Heart left ventricle (tissue), 16 donors: ENCODE data around the gene SLC35A2. TPM values are rescaled to one million over a fixed set of nuclear protein-coding genes. Genes with fewer than 3 reads are reported as not detected.
A peak's percentile ranks its signal among the peaks of the same experiment; 100 is the strongest.

Source experiments
- ATAC-seq, 4 donors: fragments of 200-7000 bp; cut with Tn5 transposase; one replicate each; pipeline ENCODE4 v1.9.1; 2020 to 2022; ENCODE audit warnings: moderate library complexity in 4 of 4, mild to moderate bottlenecking in 3 of 4, moderate number of reproducible peaks in 1 of 4
- DNase-seq, 5 donors: peaks; one replicate each; pipeline ENCODE4 v3.0.0-alpha.2; 2020
- H3K27ac ChIP-seq, 12 donors: fragments of 200-600 bp; sonication (generic) in 4 of 12; one replicate each; pipeline versions ENCODE4 v1.5.0 to v1.8.0; 2016 to 2022; ENCODE audit warnings: mild to moderate bottlenecking in 2 of 12
- H3K27me3 ChIP-seq, 9 donors: fragments of 200-600 bp; sonication (generic) in 2 of 9; one replicate each; pipeline versions ENCODE4 v1.5.1 to v1.8.0; 2016 to 2022; ENCODE audit warnings: mild to moderate bottlenecking in 3 of 9
- H3K36me3 ChIP-seq, 9 donors: fragments of 200-600 bp; sonication (generic) in 2 of 9; one replicate each; pipeline versions ENCODE4 v1.5.0 to v1.8.0; 2018 to 2022; ENCODE audit warnings: mild to moderate bottlenecking in 2 of 9
- H3K4me1 ChIP-seq, 12 donors: fragments of 200-600 bp; sonication (generic) in 4 of 12; one replicate each; pipeline versions ENCODE4 v1.5.0 to v1.8.0; 2016 to 2022; ENCODE audit warnings: mild to moderate bottlenecking in 3 of 12
- H3K4me3 ChIP-seq, 12 donors: fragments of 200-600 bp; sonication (generic) in 4 of 12; one replicate each; pipeline versions ENCODE4 v1.5.0 to v1.8.0; 2017 to 2022; ENCODE audit warnings: mild to moderate bottlenecking in 9 of 12, moderate library complexity in 4 of 12
- H3K9me3 ChIP-seq, 12 donors: fragments of 200-600 bp; sonication (generic) in 4 of 12; one replicate each; pipeline versions ENCODE4 v1.5.0 to v1.8.0; 2016 to 2022; ENCODE audit warnings: mild to moderate bottlenecking in 1 of 12
- POLR2A ChIP-seq, 2 donors: fragments of 450-650 bp; IDR thresholded peaks; one replicate each; pipeline ENCODE4 v1.6.1; 2017; ENCODE audit warnings: antibody characterized with exemption in 2 of 2, mild to moderate bottlenecking in 2 of 2, moderate library complexity in 2 of 2
- WGBS, 4 donors: extraction: QIAGEN DNeasy Blood & Tissue Kit in 2 of 4; methylation state at CpG; one replicate each; pipeline versions ENCODE4 v1.1.5 to v1.1.7; 2013 to 2018; 5-methylcytosine and 5-hydroxymethylcytosine counted together
- intact Hi-C, 10 donors: fragments of 100-400 bp; cut with DNase I; formaldehyde crosslinking; loops; one replicate each; pipeline versions ENCODE4 v1.11.1 to v1.14.2; 2022
- long read RNA-seq, 3 donors: library from polyadenylated mRNA; unstranded; transcript quantifications; one replicate each; pipeline ENCODE4 v2.0.0, GENCODE V29; 2020 to 2021
- polyA plus RNA-seq, 2 donors: library from polyadenylated mRNA; stranded (reverse); fragments of 200-250 nt; gene quantifications; one replicate each; pipeline ENCODE4 v1.2.3, GENCODE V29; 2013
- total RNA-seq, 9 donors: library from RNA; depleted of rRNA in 2 of 9; stranded (reverse); fragments of >200 nt in 2 of 9; fragmentation: NEBNext Ultra II Directional in 3 of 9; extraction: Animal tissue kit (Norgen Biotek cat#: 25700) in 3 of 9; gene quantifications; one replicate each; pipeline versions ENCODE4 v1.1.0 to v1.2.4, GENCODE V29; 2016 to 2023
- TF ChIP-seq, protein P1 (sequence below), 12 donors: fragments of 200-600 bp; sonication (generic) in 4 of 12; IDR thresholded peaks; one replicate each; pipeline versions ENCODE4 v1.5.0 to v1.8.0; 2018 to 2022; ENCODE audit warnings: antibody characterized with exemption in 12 of 12, mild to moderate bottlenecking in 5 of 12
- donor health status: ischemic (EF 13 %, LVEDD 7.1; RV severe dilation, severe dysfunction).
- donor health status: healthy with polysubstance abuse.
- donor health status: DM: no; HTN: yes; CAD: no.
- donor health status: DM: no; HTN: no; CAD: no.
- donor health status: ischemic (EF 25% LVEDD 6.9; RV normal size, moderate dysfunction).
- donor health status: ischemic (EF 25% LVEDD 5.7; RV mildly dilated, moderate dysfunction).
- donor health status: healthy.
- donor health status: DM: yes; HTN: yes; CAD: no.
- donor health status: ischemic (EF 35%, LVEDD 5.7; RV mildly dilated, moderate dysfunction).
- donor health status: nonischemic (EF 11% LVEDD 7.7; RV severe dilation, severe dysfunction).
- donor health status: DM: yes; HTN: yes; CAD: no.
- donor health status: PGD.
- donor health status: ischemic (EF 29% LVEDD 5.4; RV normal size, mild dysfunction).
- donor health status: nonischemic (EF 23%, LVEDD 6.1; RV moderate dilation, normal function).

Gene SLC35A2
- total RNA-seq, result 10 to 100 TPM; 10.5 to 23.3 (median 14.4) TPM
- 10 to 100 TPM in 1 of 2 donors, 1 to 10 TPM in 1; 6.1 to 28.5 TPM for polyA plus RNA-seq
- long read RNA-seq, donor 1, transcript SLC35A2-204 (4 exons, 3,047 nt), result major isoform, 6 of 12 reads
- long read RNA-seq, donor 1, partial matches to known transcripts, result 6 of 12 reads
- long read RNA-seq, donor 1, other reads (novel, unspliced or antisense), result 0 of 12 reads
- long read RNA-seq, donor 2, transcript SLC35A2-204 (4 exons, 3,047 nt), result major isoform, 10 of 32 reads
- long read RNA-seq, donor 2, partial matches to known transcripts, result 11 of 32 reads
- long read RNA-seq, donor 2, other reads (novel, unspliced or antisense), result 3 of 32 reads
- long read RNA-seq, donor 3, transcript SLC35A2-204 (4 exons, 3,047 nt), result major isoform, 5 of 11 reads
- long read RNA-seq, donor 3, partial matches to known transcripts, result 2 of 11 reads
- long read RNA-seq, donor 3, other reads (novel, unspliced or antisense), result 3 of 11 reads

DNA sequence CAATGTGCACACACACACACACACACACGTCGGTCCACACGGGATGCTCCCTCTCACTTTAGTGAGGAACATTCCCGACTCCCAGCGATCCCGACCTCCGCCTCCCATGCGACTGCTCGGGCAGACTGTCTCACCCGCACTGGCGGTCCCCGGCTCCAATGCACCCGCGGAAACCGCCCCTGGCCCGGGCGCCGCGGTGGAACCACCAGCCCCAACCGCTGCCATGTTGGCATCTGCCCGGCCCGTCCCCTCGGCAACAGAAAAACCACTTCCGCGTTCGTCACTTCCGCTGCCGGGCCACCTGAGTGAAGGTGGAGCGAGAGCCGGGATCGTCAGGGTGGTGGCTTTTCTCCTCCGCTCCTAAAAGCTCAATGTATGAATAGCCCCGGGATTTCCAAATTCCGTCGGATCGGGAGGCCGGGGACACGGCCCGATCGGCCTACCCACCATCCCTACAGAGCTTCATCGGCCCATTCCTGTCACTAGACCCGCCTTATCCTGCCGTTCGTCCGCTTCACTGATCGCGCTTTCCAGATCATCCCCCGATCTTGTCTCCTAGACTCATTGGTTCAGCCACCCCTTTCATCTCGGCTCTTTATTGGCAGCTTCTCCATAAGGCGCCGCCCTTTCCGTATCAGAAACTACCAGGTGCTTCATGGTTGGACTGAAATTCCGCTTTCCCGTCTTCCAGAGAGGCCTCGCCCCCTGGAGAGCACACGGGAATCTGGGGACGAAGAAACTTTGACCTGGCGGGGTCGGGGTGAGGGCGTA, at the start of gene SLC35A2:
Gene SLC35A2, minus strand, starts transcription at position 235 of the 771 bp plus-strand sequence. Its CDS starts 10 bp downstream, at position 225.
- peak within 1 kb of the TSS in 11 of 12 donors; percentile 31 to 82 (median 76) for H3K27ac ChIP-seq
- peak in 1 of 2 donors; percentile 58 for TF ChIP-seq POLR2A (IDR thresholded peaks at IDR 0.05)
- TF ChIP-seq, protein P1, sequence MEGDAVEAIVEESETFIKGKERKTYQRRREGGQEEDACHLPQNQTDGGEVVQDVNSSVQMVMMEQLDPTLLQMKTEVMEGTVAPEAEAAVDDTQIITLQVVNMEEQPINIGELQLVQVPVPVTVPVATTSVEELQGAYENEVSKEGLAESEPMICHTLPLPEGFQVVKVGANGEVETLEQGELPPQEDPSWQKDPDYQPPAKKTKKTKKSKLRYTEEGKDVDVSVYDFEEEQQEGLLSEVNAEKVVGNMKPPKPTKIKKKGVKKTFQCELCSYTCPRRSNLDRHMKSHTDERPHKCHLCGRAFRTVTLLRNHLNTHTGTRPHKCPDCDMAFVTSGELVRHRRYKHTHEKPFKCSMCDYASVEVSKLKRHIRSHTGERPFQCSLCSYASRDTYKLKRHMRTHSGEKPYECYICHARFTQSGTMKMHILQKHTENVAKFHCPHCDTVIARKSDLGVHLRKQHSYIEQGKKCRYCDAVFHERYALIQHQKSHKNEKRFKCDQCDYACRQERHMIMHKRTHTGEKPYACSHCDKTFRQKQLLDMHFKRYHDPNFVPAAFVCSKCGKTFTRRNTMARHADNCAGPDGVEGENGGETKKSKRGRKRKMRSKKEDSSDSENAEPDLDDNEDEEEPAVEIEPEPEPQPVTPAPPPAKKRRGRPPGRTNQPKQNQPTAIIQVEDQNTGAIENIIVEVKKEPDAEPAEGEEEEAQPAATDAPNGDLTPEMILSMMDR (IDR thresholded peaks at IDR 0.05), result no peak
- H3K9me3 ChIP-seq, result peaks cover 0 to 7% (median 0%) of the 10 kb centered on the region in 12 donors
- no peaks in the 10 kb centered on the region for H3K27me3 ChIP-seq
- intact Hi-C loops, result loop anchor here in 1 of 10 donors (10.0 kb wide), 2 partner anchors 107 to 237 kb away; partner anchors contain the start of gene HDAC6
- DNase-seq, result peak; percentile 78 to 88 (median 84)
- peaks cover 0 to 21% (median 0%) of the 10 kb centered on the region in 9 donors for H3K36me3 ChIP-seq
- H3K4me3 ChIP-seq, result peak within 1 kb of the TSS; percentile 24 to 91 (median 70)
- H3K4me1 ChIP-seq, result peaks cover 0 to 12% (median 5%) of the 10 kb centered on the region in 12 donors
- 0 to 40% (median 20%) methylated on average over 55 to 60 of the region's 60 CpGs for WGBS, 4 donors
- peak; percentile 57 to 94 (median 89) for ATAC-seq

DNA sequence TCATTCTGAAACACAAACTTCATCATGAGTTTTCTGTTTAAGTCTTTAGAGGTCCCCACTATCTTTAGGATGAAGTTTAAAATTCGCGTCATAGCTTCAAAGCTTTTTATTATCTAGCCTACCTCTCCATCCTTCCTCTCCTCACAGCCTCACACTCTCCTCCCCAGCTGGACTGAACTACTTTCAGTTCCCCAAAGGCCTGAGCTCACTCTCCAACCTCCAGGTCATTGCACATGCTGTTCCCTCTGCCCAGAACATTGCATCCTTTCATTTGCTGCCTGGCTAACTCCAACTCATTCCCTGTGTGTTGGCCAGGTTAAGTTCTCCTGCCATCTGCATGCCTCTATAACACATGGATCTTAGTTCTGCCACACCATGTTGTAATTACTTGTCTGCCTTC, 48.8 kb upstream of the SLC35A2 start:
- no peak overlapping the region for H3K27ac ChIP-seq
- no peaks in the 10 kb centered on the region for H3K27me3 ChIP-seq
- WGBS, 4 donors, result 71 to 91% (median 80%) methylated on average over 2 of the region's 2 CpGs
- peaks cover 0 to 5% (median 0%) of the 10 kb centered on the region in 12 donors for H3K9me3 ChIP-seq
- no peak for ATAC-seq
- H3K4me3 ChIP-seq, result no peak overlapping the region
- no peak for TF ChIP-seq POLR2A (IDR thresholded peaks at IDR 0.05)
- TF ChIP-seq, protein P1 (IDR thresholded peaks at IDR 0.05), result no peak
- H3K36me3 ChIP-seq, result peaks cover 0 to 6% (median 0%) of the 10 kb centered on the region in 9 donors
- DNase-seq, result peak in 1 of 5 donors; percentile 20
- H3K4me1 ChIP-seq, result peaks cover 0 to 27% (median 11%) of the 10 kb centered on the region in 12 donors
- intact Hi-C loops, result no loop called here

DNA sequence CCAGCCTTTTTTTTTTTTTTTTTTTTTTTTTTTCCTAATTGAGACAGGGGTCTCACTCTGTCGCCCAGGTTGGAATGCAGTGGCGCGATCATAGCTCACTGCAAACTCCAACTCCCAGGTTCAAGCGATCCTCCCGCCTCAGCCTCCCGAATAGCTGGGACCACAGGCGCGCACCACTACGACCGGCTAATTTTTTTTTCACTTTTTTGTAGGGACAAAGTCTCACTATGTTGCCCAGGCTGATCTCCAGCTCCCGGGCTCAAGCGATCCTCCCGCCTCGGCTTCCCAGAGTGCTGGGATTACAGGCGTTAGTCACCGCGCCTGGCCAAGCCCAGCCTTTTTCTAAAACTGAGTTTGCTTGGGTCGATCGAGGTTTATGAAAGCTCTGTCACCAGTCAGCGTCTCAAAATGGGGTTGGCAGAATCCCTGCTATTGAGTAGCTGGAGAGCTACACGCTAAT, 47.2 kb upstream of the SLC35A2 start:
- peak in 3 of 5 donors; percentile 20 to 50 (median 45) for DNase-seq
- intact Hi-C loops, result loop anchor here in 5 of 10 donors (5.0 to 10.0 kb wide), 4 partner anchors 44 to 146 kb away; partner anchors contain the start of genes TFE3 (in 4 of the 5) and GRIPAP1 (in 1 of the 5)
- TF ChIP-seq, protein P1 (IDR thresholded peaks at IDR 0.05), result no peak
- no peak for TF ChIP-seq POLR2A (IDR thresholded peaks at IDR 0.05)
- Histone ChIP-seq H3K27ac (peak overlapping the region; percentile 84 to 99 (median 94)), H3K4me1 (peaks cover 0 to 36% (median 18%) of the 10 kb centered on the region in 12 donors), H3K9me3 (peaks cover 0 to 5% (median 0%) of the 10 kb centered on the region in 12 donors), H3K27me3 (no peaks in the 10 kb centered on the region), H3K4me3 (peak overlapping the region in 11 of 12 donors; percentile 13 to 87 (median 68)), H3K36me3 (peaks cover 0 to 13% (median 0%) of the 10 kb centered on the region in 9 donors)
- peak in 3 of 4 donors; percentile 0 to 8 (median 5) for ATAC-seq
- 0 to 39% (median 16%) methylated on average over 21 of the region's 21 CpGs for WGBS, 4 donors
